ENCODE measurements around the gene PDZRN3.
A peak's percentile ranks its signal among the peaks of the same experiment; 100 is the strongest.

- TF ChIP-seq CTCF (IDR thresholded peaks at IDR 0.05) (peak; percentile 79), POLR2AphosphoS5 (IDR thresholded peaks at IDR 0.05; ENCODE audit: low read depth, low read length) (no peak), TCF7L2 (IDR thresholded peaks at IDR 0.05; ENCODE audit: low read depth, low read length) (no peak)
These were observed 121.8 kb downstream of the PDZRN3 start for GRCh38 chr3:73502609-73503583.
